ENCODE measurements around the gene SYK.

Gene SYK

GRCh38 chr9:90825586-90825985, 24.0 kb downstream of the SYK start:
- no peak for DNase-seq (ENCODE audit: low spot score)

GRCh38 chr9:90826326-90827020, 24.9 kb downstream of the SYK start:
- DNase-seq (ENCODE audit: low spot score), result no peak

- DNase-seq (ENCODE audit: low spot score), result no peak
Measured at GRCh38 chr9:90827181-90827871, 25.7 kb downstream of the SYK start.

GRCh38 chr9:90830051-90830450, 28.4 kb downstream of the SYK start:
- DNase-seq (ENCODE audit: low spot score), result no peak

- no peak for DNase-seq (ENCODE audit: low spot score)
Measured at GRCh38 chr9:90830977-90831376, 29.4 kb downstream of the SYK start.

GRCh38 chr9:90832261-90832660, 30.6 kb downstream of the SYK start:
- no peak for DNase-seq (ENCODE audit: low spot score)

GRCh38 chr9:90834828-90835595, 33.4 kb downstream of the SYK start:
- DNase-seq (ENCODE audit: low spot score), result no peak

- DNase-seq (ENCODE audit: low spot score), result no peak
Measured at GRCh38 chr9:90836411-90837080, 34.9 kb downstream of the SYK start.

GRCh38 chr9:90838098-90838497, 36.5 kb downstream of the SYK start:
- DNase-seq (ENCODE audit: low spot score), result no peak

GRCh38 chr9:90838581-90839154, 37.0 kb downstream of the SYK start:
- no peak for DNase-seq (ENCODE audit: low spot score)

- no peak for DNase-seq (ENCODE audit: low spot score)
Measured at GRCh38 chr9:90839183-90839728, 37.6 kb downstream of the SYK start.

- no peak for DNase-seq (ENCODE audit: low spot score)
Measured at GRCh38 chr9:90840696-90841095, 39.1 kb downstream of the SYK start.

- DNase-seq (ENCODE audit: low spot score), result no peak
Measured at GRCh38 chr9:90841213-90841612, 39.6 kb downstream of the SYK start.

GRCh38 chr9:90841615-90842014, 40.0 kb downstream of the SYK start:
- no peak for DNase-seq (ENCODE audit: low spot score)

GRCh38 chr9:90842176-90842777, 40.7 kb downstream of the SYK start:
- no peak for DNase-seq (ENCODE audit: low spot score)

GRCh38 chr9:90842996-90843395, 41.4 kb downstream of the SYK start:
- DNase-seq (ENCODE audit: low spot score), result no peak

- no peak for DNase-seq (ENCODE audit: low spot score)
Measured at GRCh38 chr9:90843525-90843924, 41.9 kb downstream of the SYK start.

- DNase-seq (ENCODE audit: low spot score), result no peak
Measured at GRCh38 chr9:90844326-90844725, 42.7 kb downstream of the SYK start.

- DNase-seq (ENCODE audit: low spot score), result no peak
Measured at GRCh38 chr9:90846770-90847419, 45.3 kb downstream of the SYK start.

- no peak for DNase-seq (ENCODE audit: low spot score)
Measured at GRCh38 chr9:90847971-90848370, 46.4 kb downstream of the SYK start.

GRCh38 chr9:90848866-90849265, 47.2 kb downstream of the SYK start:
- DNase-seq (ENCODE audit: low spot score), result no peak

All from CD4-positive, alpha-beta T cell treated with Interleukin-6 at 100 ng/mL for 8 hours (primary cell).